Measurements from ENCODE around the gene CAV2.

GRCh38 chr7:116547347-116547746 is 47.8 kb downstream of the CAV2 start:
- TF ChIP-seq CTCF (conservative IDR thresholded peaks at IDR 0.05 in 1 of 2, IDR thresholded peaks at IDR 0.05 in 1 of 2; ENCODE audit: extremely low read depth in 1 of 2, insufficient read depth in 1 of 2, low read depth in 1 of 2, low read length in 2 of 2) = no peak
- TF ChIP-seq EZH2 (IDR thresholded peaks at IDR 0.05; ENCODE audit: borderline replicate concordance, low read length) = no peak
